ENCODE results near the gene TMEM200B.
"Not testable (repeated sequence)": the region's sequence is repeated elsewhere in the genome, so short reads cannot be mapped to it uniquely, and the experiment has no call there.

TMEM200B gene

GRCh38 chr1:29120367-29120766 is 3.3 kb downstream of the TMEM200B start:
- Histone ChIP-seq H3K4me1 (ENCODE audit: control insufficient read depth, insufficient read depth, low read length) (peaks cover 17% of the 10 kb centered on the region), H3K36me3 (ENCODE audit: control insufficient read depth, insufficient read depth, low read length) (no peaks in the 10 kb centered on the region), H3K9ac (ENCODE audit: low read length) (no peak overlapping the region), H3K27me3 (ENCODE audit: control insufficient read depth, insufficient read depth, low read length) (peaks cover 45% of the 10 kb centered on the region), H3K4me3 (ENCODE audit: low read length) (no peak overlapping the region), H3K9me3 (ENCODE audit: control insufficient read depth, low read length) (no peaks in the 10 kb centered on the region)

- Histone ChIP-seq H3K27me3 (ENCODE audit: control insufficient read depth, insufficient read depth, low read length) (peaks cover 35% of the 10 kb centered on the region), H3K9me3 (ENCODE audit: control insufficient read depth, low read length) (no peaks in the 10 kb centered on the region), H3K9ac (ENCODE audit: low read length) (no peak overlapping the region), H3K4me1 (ENCODE audit: control insufficient read depth, insufficient read depth, low read length) (peaks cover 16% of the 10 kb centered on the region), H3K36me3 (ENCODE audit: control insufficient read depth, insufficient read depth, low read length) (no peaks in the 10 kb centered on the region), H3K4me3 (ENCODE audit: low read length) (no peak overlapping the region)
These were observed 4.4 kb downstream of the TMEM200B start for GRCh38 chr1:29119121-29119929.

- H3K27me3 ChIP-seq (ENCODE audit: control insufficient read depth, insufficient read depth, low read length), result peaks cover 18% of the 10 kb centered on the region
- H3K36me3 ChIP-seq (ENCODE audit: control insufficient read depth, insufficient read depth, low read length), result no peaks in the 10 kb centered on the region
- H3K9me3 ChIP-seq (ENCODE audit: control insufficient read depth, low read length), result no peaks in the 10 kb centered on the region
- peaks cover 7% of the 10 kb centered on the region for H3K4me1 ChIP-seq (ENCODE audit: control insufficient read depth, insufficient read depth, low read length)
- H3K9ac ChIP-seq (ENCODE audit: low read length), result no peak overlapping the region
- no peak overlapping the region for H3K4me3 ChIP-seq (ENCODE audit: low read length)
These were observed 6.3 kb downstream of the TMEM200B start for GRCh38 chr1:29117381-29117780.

- Histone ChIP-seq H3K9ac (ENCODE audit: low read length) (no peak overlapping the region), H3K4me3 (ENCODE audit: low read length) (no peak overlapping the region), H3K27me3 (ENCODE audit: control insufficient read depth, insufficient read depth, low read length) (no peaks in the 10 kb centered on the region), H3K9me3 (ENCODE audit: control insufficient read depth, low read length) (no peaks in the 10 kb centered on the region), H3K36me3 (ENCODE audit: control insufficient read depth, insufficient read depth, low read length) (no peaks in the 10 kb centered on the region), H3K4me1 (ENCODE audit: control insufficient read depth, insufficient read depth, low read length) (no peaks in the 10 kb centered on the region)
These were observed 9.0 kb downstream of the TMEM200B start for GRCh38 chr1:29114654-29115053.

GRCh38 chr1:29113413-29114117 is 10.1 kb downstream of the TMEM200B start:
- Histone ChIP-seq H3K9ac (ENCODE audit: low read length) (no peak overlapping the region), H3K4me3 (ENCODE audit: low read length) (no peak overlapping the region), H3K4me1 (ENCODE audit: control insufficient read depth, insufficient read depth, low read length) (no peaks in the 10 kb centered on the region), H3K9me3 (ENCODE audit: control insufficient read depth, low read length) (no peaks in the 10 kb centered on the region), H3K27me3 (ENCODE audit: control insufficient read depth, insufficient read depth, low read length) (no peaks in the 10 kb centered on the region), H3K36me3 (ENCODE audit: control insufficient read depth, insufficient read depth, low read length) (peaks cover 4% of the 10 kb centered on the region)

GRCh38 chr1:29112705-29113412 is 10.8 kb downstream of the TMEM200B start:
- Histone ChIP-seq H3K4me3 (ENCODE audit: low read length) (no peak overlapping the region), H3K27me3 (ENCODE audit: control insufficient read depth, insufficient read depth, low read length) (no peaks in the 10 kb centered on the region), H3K36me3 (ENCODE audit: control insufficient read depth, insufficient read depth, low read length) (peaks cover 4% of the 10 kb centered on the region)

GRCh38 chr1:29108041-29108440 is 15.7 kb downstream of the TMEM200B start:
- H3K4me3 ChIP-seq (ENCODE audit: low read length); H3K36me3 ChIP-seq (ENCODE audit: control insufficient read depth, insufficient read depth, low read length); H3K4me1 ChIP-seq (ENCODE audit: control insufficient read depth, insufficient read depth, low read length); H3K9me3 ChIP-seq (ENCODE audit: control insufficient read depth, low read length); H3K27me3 ChIP-seq (ENCODE audit: control insufficient read depth, insufficient read depth, low read length); H3K9ac ChIP-seq (ENCODE audit: low read length): not testable (repeated sequence)

More at GRCh38 chr1:29112705-29113412, 10.8 kb downstream of the TMEM200B start:
- H3K4me1 ChIP-seq (ENCODE audit: control insufficient read depth, insufficient read depth, low read length), result no peaks in the 10 kb centered on the region
- H3K9ac ChIP-seq (ENCODE audit: low read length), result no peak overlapping the region
- no peaks in the 10 kb centered on the region for H3K9me3 ChIP-seq (ENCODE audit: control insufficient read depth, low read length)

- no peaks in the 10 kb centered on the region for H3K9me3 ChIP-seq (ENCODE audit: control insufficient read depth, low read length)
- H3K9ac ChIP-seq (ENCODE audit: low read length), result no peak overlapping the region
- no peaks in the 10 kb centered on the region for H3K27me3 ChIP-seq (ENCODE audit: control insufficient read depth, insufficient read depth, low read length)
- peaks cover 4% of the 10 kb centered on the region for H3K36me3 ChIP-seq (ENCODE audit: control insufficient read depth, insufficient read depth, low read length)
- peaks cover 5% of the 10 kb centered on the region for H3K4me1 ChIP-seq (ENCODE audit: control insufficient read depth, insufficient read depth, low read length)
- H3K4me3 ChIP-seq (ENCODE audit: low read length), result no peak overlapping the region
These were observed 17.9 kb downstream of the TMEM200B start for GRCh38 chr1:29105822-29106221.

- no peak overlapping the region for H3K9ac ChIP-seq (ENCODE audit: low read length)
These were observed 23.2 kb downstream of the TMEM200B start for GRCh38 chr1:29100487-29100886.

GRCh38 chr1:29099286-29099685 is 24.4 kb downstream of the TMEM200B start:
- H3K27me3 ChIP-seq (ENCODE audit: control insufficient read depth, insufficient read depth, low read length), result no peaks in the 10 kb centered on the region
- no peak overlapping the region for H3K4me3 ChIP-seq (ENCODE audit: low read length)
- H3K4me1 ChIP-seq (ENCODE audit: control insufficient read depth, insufficient read depth, low read length), result no peaks in the 10 kb centered on the region
- H3K9me3 ChIP-seq (ENCODE audit: control insufficient read depth, low read length), result no peaks in the 10 kb centered on the region
- no peaks in the 10 kb centered on the region for H3K36me3 ChIP-seq (ENCODE audit: control insufficient read depth, insufficient read depth, low read length)
- no peak overlapping the region for H3K9ac ChIP-seq (ENCODE audit: low read length)

More at GRCh38 chr1:29100487-29100886, 23.2 kb downstream of the TMEM200B start:
- Histone ChIP-seq H3K9me3 (ENCODE audit: control insufficient read depth, low read length) (no peaks in the 10 kb centered on the region), H3K4me1 (ENCODE audit: control insufficient read depth, insufficient read depth, low read length) (no peaks in the 10 kb centered on the region), H3K4me3 (ENCODE audit: low read length) (no peak overlapping the region), H3K36me3 (ENCODE audit: control insufficient read depth, insufficient read depth, low read length) (no peaks in the 10 kb centered on the region), H3K27me3 (ENCODE audit: control insufficient read depth, insufficient read depth, low read length) (no peaks in the 10 kb centered on the region)

GRCh38 chr1:29096231-29096886 is 27.3 kb downstream of the TMEM200B start:
- H3K36me3 ChIP-seq (ENCODE audit: control insufficient read depth, insufficient read depth, low read length), result no peaks in the 10 kb centered on the region
- H3K9me3 ChIP-seq (ENCODE audit: control insufficient read depth, low read length), result no peaks in the 10 kb centered on the region
- no peaks in the 10 kb centered on the region for H3K4me1 ChIP-seq (ENCODE audit: control insufficient read depth, insufficient read depth, low read length)
- no peak overlapping the region for H3K4me3 ChIP-seq (ENCODE audit: low read length)
- H3K9ac ChIP-seq (ENCODE audit: low read length), result no peak overlapping the region
- H3K27me3 ChIP-seq (ENCODE audit: control insufficient read depth, insufficient read depth, low read length), result no peaks in the 10 kb centered on the region
